Measurements from ENCODE around the gene OR8B8.
"Not testable (repeated sequence)": the region's sequence is repeated elsewhere in the genome, so short reads cannot be mapped to it uniquely, and the experiment has no call there.

OR8B8 gene

GRCh38 chr11:124445646-124446150 is at the start of gene OR8B8:
TSS of gene OR8B8 (minus strand) at chr11:124445696. CDS start at chr11:124441085, 4,611 bp downstream.
- no peak for DNase-seq (ENCODE audit: low read depth in 2 of 3, low spot score in 1 of 3)

GRCh38 chr11:124493016-124493655 is 47.6 kb upstream of the OR8B8 start:
- no peak for DNase-seq (ENCODE audit: low read depth in 2 of 3, low spot score in 1 of 3)

- DNase-seq (ENCODE audit: low read depth in 2 of 3, low spot score in 1 of 3): no peak
Observed at GRCh38 chr11:124483422-124483821, 37.9 kb upstream of the OR8B8 start.

- DNase-seq (ENCODE audit: low read depth in 2 of 3, low spot score in 1 of 3): no peak
Observed at GRCh38 chr11:124482362-124483147, 37.1 kb upstream of the OR8B8 start.

- no peak for DNase-seq (ENCODE audit: low read depth in 2 of 3, low spot score in 1 of 3)
Observed at GRCh38 chr11:124481365-124482323, 36.1 kb upstream of the OR8B8 start.

- DNase-seq (ENCODE audit: low read depth in 2 of 3, low spot score in 1 of 3): no peak
Observed at GRCh38 chr11:124479561-124479960, 34.1 kb upstream of the OR8B8 start.

GRCh38 chr11:124475265-124475664 is 29.8 kb upstream of the OR8B8 start:
- DNase-seq (ENCODE audit: low read depth in 2 of 3, low spot score in 1 of 3): no peak

GRCh38 chr11:124474779-124475178 is 29.3 kb upstream of the OR8B8 start:
- DNase-seq (ENCODE audit: low read depth in 2 of 3, low spot score in 1 of 3): no peak

- DNase-seq (ENCODE audit: low read depth in 2 of 3, low spot score in 1 of 3): no peak
Observed at GRCh38 chr11:124474079-124474478, 28.6 kb upstream of the OR8B8 start.

GRCh38 chr11:124473476-124473875 is 28.0 kb upstream of the OR8B8 start:
- DNase-seq (ENCODE audit: low read depth in 2 of 3, low spot score in 1 of 3): no peak

GRCh38 chr11:124470561-124471227 is 25.2 kb upstream of the OR8B8 start:
- no peak for DNase-seq (ENCODE audit: low read depth in 2 of 3, low spot score in 1 of 3)

GRCh38 chr11:124467381-124467927 is 22.0 kb upstream of the OR8B8 start:
- no peak for DNase-seq (ENCODE audit: low read depth in 2 of 3, low spot score in 1 of 3)

- no peak for DNase-seq (ENCODE audit: low read depth in 2 of 3, low spot score in 1 of 3)
Observed at GRCh38 chr11:124465368-124465767, 19.9 kb upstream of the OR8B8 start.

- no peak for DNase-seq (ENCODE audit: low read depth in 2 of 3, low spot score in 1 of 3)
Observed at GRCh38 chr11:124463990-124464389, 18.5 kb upstream of the OR8B8 start.

GRCh38 chr11:124463324-124463723 is 17.8 kb upstream of the OR8B8 start:
- no peak for DNase-seq (ENCODE audit: low read depth in 2 of 3, low spot score in 1 of 3)

GRCh38 chr11:124460459-124460858 is 15.0 kb upstream of the OR8B8 start:
- DNase-seq (ENCODE audit: low read depth in 2 of 3, low spot score in 1 of 3): no peak

- DNase-seq (ENCODE audit: low read depth in 2 of 3, low spot score in 1 of 3): not testable (repeated sequence)
Observed at GRCh38 chr11:124459379-124459778, 13.9 kb upstream of the OR8B8 start.

- no peak for DNase-seq (ENCODE audit: low read depth in 2 of 3, low spot score in 1 of 3)
Observed at GRCh38 chr11:124454552-124454951, 9.1 kb upstream of the OR8B8 start.

- DNase-seq (ENCODE audit: low read depth in 2 of 3, low spot score in 1 of 3): no peak
Observed at GRCh38 chr11:124446916-124447315, 1.4 kb upstream of the OR8B8 start.

- DNase-seq (ENCODE audit: low read depth in 2 of 3, low spot score in 1 of 3): no peak
Observed at GRCh38 chr11:124442847-124443246, 2.6 kb downstream of the OR8B8 start.

Data from stimulated activated CD4-positive, alpha-beta T cell treated with anti-CD3 and anti-CD28 coated beads, Interleukin-12 subunit alpha, Interleukin-12 subunit beta, amount 100 ng/mL, for 48 hours (primary cell).